C4-2B (cell line): ENCODE results near the gene SRSF5.
"Not testable (repeated sequence)": the region's sequence is repeated elsewhere in the genome, so short reads cannot be mapped to it uniquely, and the experiment has no call there.

Experiments
- ZFX ChIP-seq: fragments of 450-650 bp; IDR thresholded peaks from 2 replicates; pipeline ENCODE4 v1.6.1; 2017
- TF ChIP-seq, protein P1 (sequence below): fragments of 450-650 bp; conservative IDR thresholded peaks from 2 replicates; pipeline ENCODE4 v1.5.1; 2017; ENCODE audit warnings: mild to moderate bottlenecking

GRCh38 chr14:69813346-69813745 lies 46.4 kb downstream of the SRSF5 start:
- TF ChIP-seq, protein P1, sequence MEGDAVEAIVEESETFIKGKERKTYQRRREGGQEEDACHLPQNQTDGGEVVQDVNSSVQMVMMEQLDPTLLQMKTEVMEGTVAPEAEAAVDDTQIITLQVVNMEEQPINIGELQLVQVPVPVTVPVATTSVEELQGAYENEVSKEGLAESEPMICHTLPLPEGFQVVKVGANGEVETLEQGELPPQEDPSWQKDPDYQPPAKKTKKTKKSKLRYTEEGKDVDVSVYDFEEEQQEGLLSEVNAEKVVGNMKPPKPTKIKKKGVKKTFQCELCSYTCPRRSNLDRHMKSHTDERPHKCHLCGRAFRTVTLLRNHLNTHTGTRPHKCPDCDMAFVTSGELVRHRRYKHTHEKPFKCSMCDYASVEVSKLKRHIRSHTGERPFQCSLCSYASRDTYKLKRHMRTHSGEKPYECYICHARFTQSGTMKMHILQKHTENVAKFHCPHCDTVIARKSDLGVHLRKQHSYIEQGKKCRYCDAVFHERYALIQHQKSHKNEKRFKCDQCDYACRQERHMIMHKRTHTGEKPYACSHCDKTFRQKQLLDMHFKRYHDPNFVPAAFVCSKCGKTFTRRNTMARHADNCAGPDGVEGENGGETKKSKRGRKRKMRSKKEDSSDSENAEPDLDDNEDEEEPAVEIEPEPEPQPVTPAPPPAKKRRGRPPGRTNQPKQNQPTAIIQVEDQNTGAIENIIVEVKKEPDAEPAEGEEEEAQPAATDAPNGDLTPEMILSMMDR: not testable (repeated sequence)
- TF ChIP-seq ZFX: not testable (repeated sequence)
